ENCODE measurements around the gene MAPKAP1.
A peak's percentile ranks its signal among the peaks of the same experiment; 100 is the strongest.

The MAPKAP1 gene

DNA sequence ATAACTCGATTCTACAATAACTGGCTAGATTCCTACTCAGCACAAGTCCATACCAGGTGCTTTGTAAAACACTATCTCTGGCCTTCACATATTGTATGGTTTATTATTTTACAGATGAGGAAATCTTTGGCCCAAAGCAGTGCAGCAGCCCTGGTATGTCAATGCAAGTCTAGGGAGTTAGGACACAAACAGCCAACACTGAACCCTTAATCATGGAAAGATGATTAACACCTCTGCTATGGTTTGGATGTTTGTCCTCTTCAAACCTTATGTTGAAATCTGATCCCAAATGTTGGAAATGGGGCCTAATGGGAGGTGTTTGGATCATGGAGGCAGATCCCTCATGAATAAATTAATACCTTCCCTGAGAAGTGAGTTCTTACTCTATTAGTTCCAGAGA, 76.6 kb downstream of the MAPKAP1 start:
- Mint-ChIP-seq H3K27me3 (no peaks in the 10 kb centered on the region), H3K9me3 (no peaks in the 10 kb centered on the region), H3K27ac (no peak overlapping the region), H3K36me3 (ENCODE audit: low read depth) (peaks cover 13% of the 10 kb centered on the region), H3K4me1 (ENCODE audit: low read depth) (peaks cover 84% of the 10 kb centered on the region), H3K4me3 (no peak overlapping the region)

- Mint-ChIP-seq H3K27me3 (no peaks in the 10 kb centered on the region), H3K27ac (no peak overlapping the region), H3K4me1 (ENCODE audit: low read depth) (peaks cover 74% of the 10 kb centered on the region), H3K4me3 (no peak overlapping the region), H3K36me3 (ENCODE audit: low read depth) (peaks cover 13% of the 10 kb centered on the region), H3K9me3 (no peaks in the 10 kb centered on the region)
Observed at GRCh38 chr9:125629446-125629845, 77.6 kb downstream of the MAPKAP1 start.

- Mint-ChIP-seq H3K4me1 (ENCODE audit: low read depth) (peaks cover 51% of the 10 kb centered on the region), H3K27ac (no peak overlapping the region), H3K27me3 (no peaks in the 10 kb centered on the region), H3K4me3 (no peak overlapping the region), H3K36me3 (ENCODE audit: low read depth) (peaks cover 13% of the 10 kb centered on the region), H3K9me3 (no peaks in the 10 kb centered on the region)
Observed at GRCh38 chr9:125626187-125626586, 80.8 kb downstream of the MAPKAP1 start.

DNA sequence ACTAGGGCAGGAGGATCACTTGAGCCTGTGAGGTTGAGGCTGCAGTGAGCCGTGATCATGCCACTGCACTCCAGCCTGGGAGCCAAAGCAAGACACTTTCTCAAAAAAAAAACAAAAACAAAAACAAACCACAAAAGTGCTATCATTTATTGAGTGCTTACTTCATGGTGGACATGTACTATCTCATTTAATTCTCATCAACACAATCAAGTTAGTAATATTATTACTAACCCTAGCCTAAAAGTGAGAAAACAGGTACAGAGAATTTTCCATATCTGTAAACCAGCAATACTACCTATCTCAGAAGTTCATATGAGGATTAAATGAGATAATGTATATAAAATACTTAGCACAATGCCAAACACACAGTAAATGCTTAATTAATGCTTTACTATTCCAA, 85.8 kb downstream of the MAPKAP1 start:
- H3K27me3 Mint-ChIP-seq: no peaks in the 10 kb centered on the region
- H3K27ac Mint-ChIP-seq: no peak overlapping the region
- no peaks in the 10 kb centered on the region for H3K9me3 Mint-ChIP-seq
- H3K4me3 Mint-ChIP-seq: no peak overlapping the region
- peaks cover 13% of the 10 kb centered on the region for H3K4me1 Mint-ChIP-seq (ENCODE audit: low read depth)
- H3K36me3 Mint-ChIP-seq (ENCODE audit: low read depth): peaks cover 4% of the 10 kb centered on the region

- Mint-ChIP-seq H3K9me3 (no peaks in the 10 kb centered on the region), H3K27me3 (no peaks in the 10 kb centered on the region), H3K36me3 (ENCODE audit: low read depth) (peaks cover 4% of the 10 kb centered on the region), H3K27ac (no peak overlapping the region), H3K4me1 (ENCODE audit: low read depth) (peaks cover 13% of the 10 kb centered on the region), H3K4me3 (no peak overlapping the region)
Observed at GRCh38 chr9:125620216-125620615, 86.8 kb downstream of the MAPKAP1 start.

DNA sequence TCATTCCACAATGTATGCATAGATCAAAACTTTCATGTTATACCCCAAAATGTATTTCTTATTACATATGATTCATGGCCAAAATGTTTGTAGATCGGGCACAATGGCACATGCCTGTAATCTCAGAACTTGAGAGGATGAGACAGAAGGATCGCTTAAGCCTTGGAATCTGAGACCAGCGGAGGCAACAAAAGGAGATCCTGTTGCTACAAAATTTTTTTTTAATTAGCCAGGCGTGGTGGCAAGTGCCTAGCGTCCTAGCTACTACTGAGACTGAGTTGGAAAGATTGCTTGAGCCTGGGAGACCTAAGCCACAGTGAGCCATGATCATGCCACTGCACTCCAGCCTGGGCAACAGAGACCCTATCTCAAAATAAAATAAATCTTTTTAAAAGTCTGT, 89.9 kb downstream of the MAPKAP1 start:
- no peaks in the 10 kb centered on the region for H3K9me3 Mint-ChIP-seq
- H3K27ac Mint-ChIP-seq: no peak overlapping the region
- peaks cover 8% of the 10 kb centered on the region for H3K36me3 Mint-ChIP-seq (ENCODE audit: low read depth)
- peaks cover 18% of the 10 kb centered on the region for H3K4me1 Mint-ChIP-seq (ENCODE audit: low read depth)
- no peak overlapping the region for H3K4me3 Mint-ChIP-seq
- H3K27me3 Mint-ChIP-seq: no peaks in the 10 kb centered on the region

GRCh38 chr9:125613141-125613540, 93.9 kb downstream of the MAPKAP1 start:
- Mint-ChIP-seq H3K27me3 (no peaks in the 10 kb centered on the region), H3K4me1 (ENCODE audit: low read depth) (peaks cover 40% of the 10 kb centered on the region), H3K27ac (no peak overlapping the region), H3K9me3 (no peaks in the 10 kb centered on the region), H3K36me3 (ENCODE audit: low read depth) (peaks cover 7% of the 10 kb centered on the region), H3K4me3 (no peak overlapping the region)

- Mint-ChIP-seq H3K36me3 (ENCODE audit: low read depth) (peaks cover 7% of the 10 kb centered on the region), H3K4me1 (ENCODE audit: low read depth) (peaks cover 45% of the 10 kb centered on the region)
Observed at GRCh38 chr9:125612616-125613015, 94.4 kb downstream of the MAPKAP1 start.

DNA sequence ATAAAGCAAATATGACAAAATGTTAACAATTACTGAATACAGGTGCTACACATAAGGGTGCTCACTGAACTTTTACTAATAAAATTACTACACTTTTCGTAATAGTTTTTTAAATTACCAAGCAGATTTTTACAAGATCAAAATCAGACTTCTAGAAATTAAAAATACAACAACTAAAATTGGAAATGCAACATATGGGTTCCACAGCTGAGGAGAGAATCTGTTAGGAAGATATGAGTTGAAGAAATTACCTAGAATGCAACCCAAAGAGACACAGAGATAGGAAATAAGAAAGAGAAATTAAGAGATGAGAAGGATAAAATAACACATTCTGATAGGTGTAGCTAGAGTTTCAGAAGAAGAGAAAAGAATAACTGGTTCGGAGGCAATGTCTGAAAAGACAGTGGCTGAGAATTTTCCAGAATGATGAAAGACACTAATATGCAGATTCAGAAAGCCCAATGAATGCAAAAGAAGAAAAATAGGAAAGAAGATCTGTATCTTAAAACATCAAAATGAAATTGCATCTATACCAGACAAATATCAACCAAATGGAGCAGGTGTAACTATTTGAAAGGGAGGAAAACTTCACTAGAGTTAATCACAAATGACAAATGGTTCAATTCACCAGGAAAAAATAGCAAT, 95.8 kb downstream of the MAPKAP1 start:
- Mint-ChIP-seq H3K36me3 (ENCODE audit: low read depth) (peaks cover 7% of the 10 kb centered on the region), H3K27me3 (no peaks in the 10 kb centered on the region), H3K4me3 (no peak overlapping the region), H3K4me1 (ENCODE audit: low read depth) (peaks cover 45% of the 10 kb centered on the region), H3K27ac (no peak overlapping the region), H3K9me3 (no peaks in the 10 kb centered on the region)

More at GRCh38 chr9:125612616-125613015, 94.4 kb downstream of the MAPKAP1 start:
- Mint-ChIP-seq H3K27me3 (no peaks in the 10 kb centered on the region), H3K4me3 (no peak overlapping the region), H3K9me3 (no peaks in the 10 kb centered on the region), H3K27ac (no peak overlapping the region)

DNA sequence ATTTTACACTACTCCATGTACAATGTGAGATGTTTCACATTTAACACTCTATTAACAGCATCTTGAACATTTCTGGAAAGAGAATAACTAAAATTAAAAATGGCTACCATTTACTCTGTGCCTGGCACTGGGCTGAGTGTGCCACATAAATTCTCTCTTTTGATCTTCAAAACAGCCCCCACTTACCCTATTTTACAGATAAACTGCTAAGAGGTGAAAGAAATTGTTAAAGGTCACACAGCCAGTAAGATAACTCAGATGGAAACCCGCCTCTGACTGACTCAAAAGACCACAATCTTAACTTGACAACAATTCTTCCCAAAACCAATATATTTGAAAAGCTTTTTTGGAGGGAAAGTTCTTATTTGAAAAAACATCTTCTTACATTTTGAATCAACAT, 97.3 kb downstream of the MAPKAP1 start:
- Mint-ChIP-seq H3K9me3 (no peaks in the 10 kb centered on the region), H3K36me3 (ENCODE audit: low read depth) (peaks cover 7% of the 10 kb centered on the region), H3K4me3 (peak overlapping the region; percentile 53), H3K27me3 (no peaks in the 10 kb centered on the region), H3K4me1 (ENCODE audit: low read depth) (peaks cover 45% of the 10 kb centered on the region), H3K27ac (peak overlapping the region; percentile 87)

- H3K36me3 Mint-ChIP-seq (ENCODE audit: low read depth): peaks cover 7% of the 10 kb centered on the region
- H3K27me3 Mint-ChIP-seq: no peaks in the 10 kb centered on the region
- peak overlapping the region; percentile 87 for H3K27ac Mint-ChIP-seq
- no peak overlapping the region for H3K4me3 Mint-ChIP-seq
- peaks cover 45% of the 10 kb centered on the region for H3K4me1 Mint-ChIP-seq (ENCODE audit: low read depth)
- no peaks in the 10 kb centered on the region for H3K9me3 Mint-ChIP-seq
Observed at GRCh38 chr9:125608489-125609224, 98.4 kb downstream of the MAPKAP1 start.

GRCh38 chr9:125604196-125604595, 102.8 kb downstream of the MAPKAP1 start:
- Mint-ChIP-seq H3K9me3 (no peaks in the 10 kb centered on the region), H3K4me3 (no peak overlapping the region), H3K27ac (no peak overlapping the region), H3K36me3 (ENCODE audit: low read depth) (peaks cover 12% of the 10 kb centered on the region), H3K4me1 (ENCODE audit: low read depth) (peaks cover 26% of the 10 kb centered on the region), H3K27me3 (no peaks in the 10 kb centered on the region)

GRCh38 chr9:125603478-125604021, 103.5 kb downstream of the MAPKAP1 start:
- H3K4me1 Mint-ChIP-seq (ENCODE audit: low read depth): peaks cover 20% of the 10 kb centered on the region
- H3K27ac Mint-ChIP-seq: no peak overlapping the region
- peaks cover 11% of the 10 kb centered on the region for H3K36me3 Mint-ChIP-seq (ENCODE audit: low read depth)
- no peak overlapping the region for H3K4me3 Mint-ChIP-seq
- H3K9me3 Mint-ChIP-seq: no peaks in the 10 kb centered on the region
- H3K27me3 Mint-ChIP-seq: no peaks in the 10 kb centered on the region

GRCh38 chr9:125601961-125602360, 105.0 kb downstream of the MAPKAP1 start:
- Mint-ChIP-seq H3K9me3 (no peaks in the 10 kb centered on the region), H3K27ac (no peak overlapping the region), H3K27me3 (no peaks in the 10 kb centered on the region), H3K36me3 (ENCODE audit: low read depth) (peaks cover 11% of the 10 kb centered on the region), H3K4me1 (ENCODE audit: low read depth) (peaks cover 10% of the 10 kb centered on the region), H3K4me3 (no peak overlapping the region)

DNA sequence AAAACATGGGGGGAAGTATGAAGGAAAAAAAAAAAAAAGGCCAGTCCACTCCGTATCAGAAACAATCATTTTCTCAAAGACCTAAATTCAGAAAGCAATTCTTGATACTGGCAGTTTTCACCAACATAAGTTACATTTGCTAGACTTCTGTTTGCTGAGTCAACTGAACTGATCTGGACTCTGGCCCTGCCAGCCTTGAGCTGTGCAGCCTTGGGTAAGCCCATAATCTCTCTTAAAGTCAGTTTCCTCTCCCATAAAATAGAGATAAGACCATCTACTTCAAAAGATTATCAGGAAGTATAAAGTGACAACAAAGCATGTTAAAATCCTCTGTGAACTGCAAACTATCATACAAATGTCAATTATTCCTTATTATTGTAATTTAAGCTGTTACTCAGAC, 106.8 kb downstream of the MAPKAP1 start:
- Mint-ChIP-seq H3K4me3 (no peak overlapping the region), H3K4me1 (ENCODE audit: low read depth) (peaks cover 21% of the 10 kb centered on the region), H3K27me3 (no peaks in the 10 kb centered on the region), H3K27ac (no peak overlapping the region), H3K36me3 (ENCODE audit: low read depth) (peaks cover 21% of the 10 kb centered on the region), H3K9me3 (no peaks in the 10 kb centered on the region)

All from stimulated activated naive CD8-positive, alpha-beta T cell treated with anti-CD3 and anti-CD28 coated beads, Interleukin-15, Interleukin-2, amounts not matched to agents 100 ng/mL and 50 ng/mL, for 24 hours (primary cell).